Stimulated activated naive CD8-positive, alpha-beta T cell treated with anti-CD3 and anti-CD28 coated beads, Interleukin-15, amount 100 ng/mL, for 72 hours (primary cell): ENCODE measurements around the gene NSUN5.
"Not testable (repeated sequence)": the region's sequence is repeated elsewhere in the genome, so short reads cannot be mapped to it uniquely, and the experiment has no call there.

Source experiments
- ATAC-seq: fragments of 150-1000 bp; cut with Tn5 transposase; 2 replicates; pipeline ENCODE4 v1.10.0; 2021; ENCODE audit warnings: mild to moderate bottlenecking, moderate library complexity
- DNase-seq, 2 donors: peaks; one replicate each; pipeline ENCODE4 v3.0.0; 2021 to 2022
- H3K27ac Mint-ChIP-seq, 2 donors: one replicate each; pipeline ENCODE4 v1.8.0; 2022; ENCODE audit warnings: mild to moderate bottlenecking in 2 of 2, mixed read lengths in 2 of 2, moderate library complexity in 2 of 2
- H3K27me3 Mint-ChIP-seq: one replicate; pipeline ENCODE4 v1.8.0; 2022; ENCODE audit warnings: mixed read lengths
- H3K4me1 Mint-ChIP-seq: one replicate; pipeline ENCODE4 v1.8.0; 2022; ENCODE audit warnings: mild to moderate bottlenecking, mixed read lengths
- H3K4me3 Mint-ChIP-seq, 2 donors: one replicate each; pipeline ENCODE4 v1.8.0; 2022; ENCODE audit warnings: mild to moderate bottlenecking in 2 of 2, mixed read lengths in 2 of 2, moderate library complexity in 1 of 2
- H3K9me3 Mint-ChIP-seq, 2 donors: one replicate each; pipeline ENCODE4 v1.8.0; 2022; ENCODE audit warnings: mixed read lengths in 2 of 2

The NSUN5 gene

GRCh38 chr7:73332447-73332846, 23.8 kb upstream of the NSUN5 start:
- no peaks in the 10 kb centered on the region for H3K9me3 Mint-ChIP-seq
- ATAC-seq (no peak), DNase-seq (no peak)
- H3K27me3 Mint-ChIP-seq, result no peaks in the 10 kb centered on the region
- no peak overlapping the region for H3K4me3 Mint-ChIP-seq
- peak overlapping the region in 1 of 2 donors; percentile 82 for H3K27ac Mint-ChIP-seq
- H3K4me1 Mint-ChIP-seq, result no peaks in the 10 kb centered on the region

GRCh38 chr7:73330772-73331171, 22.1 kb upstream of the NSUN5 start:
- H3K9me3 Mint-ChIP-seq, result no peaks in the 10 kb centered on the region
- H3K27ac Mint-ChIP-seq, result no peak overlapping the region
- DNase-seq (no peak), ATAC-seq (no peak)
- no peak overlapping the region for H3K4me3 Mint-ChIP-seq
- no peaks in the 10 kb centered on the region for H3K27me3 Mint-ChIP-seq
- no peaks in the 10 kb centered on the region for H3K4me1 Mint-ChIP-seq

- DNase-seq (no peak), ATAC-seq (no peak)
- Mint-ChIP-seq H3K27me3 (no peaks in the 10 kb centered on the region), H3K4me3 (no peak overlapping the region), H3K4me1 (no peaks in the 10 kb centered on the region), H3K27ac (no peak overlapping the region), H3K9me3 (no peaks in the 10 kb centered on the region)
These were observed 21.4 kb upstream of the NSUN5 start for GRCh38 chr7:73329861-73330581.

- ATAC-seq, result no peak
These were observed 20.1 kb upstream of the NSUN5 start for GRCh38 chr7:73328696-73329095.

GRCh38 chr7:73327922-73328321, 19.3 kb upstream of the NSUN5 start, which contains the start of the genes FKBP6 and TRIM50:
FKBP6 (plus strand) TSS chr7:73328161; CDS start chr7:73328429, 268 bp downstream.
TRIM50 (minus strand) TSS chr7:73328082; CDS start chr7:73324787, 3,295 bp downstream.
- peaks cover 10% of the 10 kb centered on the region for H3K4me1 Mint-ChIP-seq
- peak; percentile 16 for ATAC-seq
- H3K9me3 Mint-ChIP-seq, H3K27me3 Mint-ChIP-seq, H3K4me3 Mint-ChIP-seq, H3K27ac Mint-ChIP-seq, DNase-seq: not testable (repeated sequence)

More at GRCh38 chr7:73328696-73329095, 20.1 kb upstream of the NSUN5 start:
- Mint-ChIP-seq H3K4me3 (no peak overlapping the region), H3K27me3 (no peaks in the 10 kb centered on the region), H3K27ac (no peak overlapping the region), H3K9me3 (no peaks in the 10 kb centered on the region), H3K4me1 (peaks cover 8% of the 10 kb centered on the region)
- DNase-seq, result no peak

- H3K27ac Mint-ChIP-seq, H3K4me3 Mint-ChIP-seq, H3K27me3 Mint-ChIP-seq, ATAC-seq, H3K9me3 Mint-ChIP-seq, DNase-seq: not testable (repeated sequence)
- peaks cover 10% of the 10 kb centered on the region for H3K4me1 Mint-ChIP-seq
These were observed 18.8 kb upstream of the NSUN5 start for GRCh38 chr7:73327449-73327848.

GRCh38 chr7:73325424-73325823, 16.8 kb upstream of the NSUN5 start:
- H3K4me1 Mint-ChIP-seq, result peaks cover 10% of the 10 kb centered on the region
- H3K27me3 Mint-ChIP-seq, DNase-seq, H3K4me3 Mint-ChIP-seq, ATAC-seq, H3K9me3 Mint-ChIP-seq: not testable (repeated sequence)
- H3K27ac Mint-ChIP-seq, result peak overlapping the region in 1 of 2 donors; percentile 56

- Mint-ChIP-seq H3K27ac (peak overlapping the region in 1 of 2 donors; percentile 28), H3K4me3 (peak overlapping the region; percentile 43 to 79), H3K4me1 (peaks cover 10% of the 10 kb centered on the region)
- H3K9me3 Mint-ChIP-seq, H3K27me3 Mint-ChIP-seq: not testable (repeated sequence)
- DNase-seq, result peak; percentile 46 to 56
- peak; percentile 86 for ATAC-seq
These were observed 15.6 kb upstream of the NSUN5 start for GRCh38 chr7:73324081-73324845.

- Mint-ChIP-seq H3K4me3 (peak overlapping the region; percentile 43 to 79), H3K27ac (peak overlapping the region; percentile 28 to 50), H3K4me1 (peaks cover 10% of the 10 kb centered on the region)
- not testable (repeated sequence) for H3K9me3 Mint-ChIP-seq, DNase-seq, ATAC-seq, H3K27me3 Mint-ChIP-seq
These were observed 14.9 kb upstream of the NSUN5 start for GRCh38 chr7:73323434-73324080.

GRCh38 chr7:73320009-73320408, 11.4 kb upstream of the NSUN5 start:
- not testable (repeated sequence) for DNase-seq, H3K4me3 Mint-ChIP-seq, H3K27ac Mint-ChIP-seq

GRCh38 chr7:73319541-73319940, 10.9 kb upstream of the NSUN5 start:
- not testable (repeated sequence) for H3K9me3 Mint-ChIP-seq, DNase-seq, H3K4me3 Mint-ChIP-seq, H3K27me3 Mint-ChIP-seq, ATAC-seq
- H3K4me1 Mint-ChIP-seq, result peaks cover 10% of the 10 kb centered on the region
- peak overlapping the region in 1 of 2 donors; percentile 27 for H3K27ac Mint-ChIP-seq

More at GRCh38 chr7:73320009-73320408, 11.4 kb upstream of the NSUN5 start:
- H3K9me3 Mint-ChIP-seq, H3K27me3 Mint-ChIP-seq, ATAC-seq: not testable (repeated sequence)
- H3K4me1 Mint-ChIP-seq, result peaks cover 10% of the 10 kb centered on the region

- H3K27me3 Mint-ChIP-seq, H3K4me1 Mint-ChIP-seq, DNase-seq, H3K27ac Mint-ChIP-seq, H3K4me3 Mint-ChIP-seq, H3K9me3 Mint-ChIP-seq: not testable (repeated sequence)
- ATAC-seq, result peak; percentile 43
These were observed 10.1 kb upstream of the NSUN5 start for GRCh38 chr7:73318656-73319204.

GRCh38 chr7:73316521-73316920, 7.9 kb upstream of the NSUN5 start:
- Mint-ChIP-seq H3K4me3 (no peak overlapping the region), H3K27ac (no peak overlapping the region), H3K9me3 (no peaks in the 10 kb centered on the region), H3K4me1 (no peaks in the 10 kb centered on the region), H3K27me3 (no peaks in the 10 kb centered on the region)
- DNase-seq (no peak), ATAC-seq (no peak)

GRCh38 chr7:73314271-73314670, 5.6 kb upstream of the NSUN5 start:
- no peaks in the 10 kb centered on the region for H3K27me3 Mint-ChIP-seq
- H3K9me3 Mint-ChIP-seq, result no peaks in the 10 kb centered on the region
- no peak for DNase-seq
- peaks cover 8% of the 10 kb centered on the region for H3K4me1 Mint-ChIP-seq
- H3K27ac Mint-ChIP-seq, result no peak overlapping the region
- H3K4me3 Mint-ChIP-seq, result no peak overlapping the region
- no peak for ATAC-seq

- H3K27me3 Mint-ChIP-seq, result no peaks in the 10 kb centered on the region
- ATAC-seq, result no peak
- no peak overlapping the region for H3K27ac Mint-ChIP-seq
These were observed 4.9 kb upstream of the NSUN5 start for GRCh38 chr7:73313521-73313906.

More at GRCh38 chr7:73313521-73313906, 4.9 kb upstream of the NSUN5 start:
- Mint-ChIP-seq H3K4me1 (peaks cover 16% of the 10 kb centered on the region), H3K4me3 (no peak overlapping the region), H3K9me3 (no peaks in the 10 kb centered on the region)
- DNase-seq, result no peak
